OCI-LY3 (cell line): ENCODE results near the gene SLC41A3.

Experiments
- EZH2phosphoT487 ChIP-seq: fragments of 200-600 bp; shearing (Covaris generic); IDR thresholded peaks from 2 replicates; pipeline ENCODE4 v1.6.1; 2018; ENCODE audit warnings: antibody characterized with exemption, mixed run types, low read depth
- TF ChIP-seq, protein P1 (sequence below): fragments of 200-600, 300-600 bp; sonication (generic); IDR thresholded peaks from 2 replicates; pipeline ENCODE4 v1.5.1; 2014; ENCODE audit warnings: antibody characterized with exemption, low read length, low read depth

DNA sequence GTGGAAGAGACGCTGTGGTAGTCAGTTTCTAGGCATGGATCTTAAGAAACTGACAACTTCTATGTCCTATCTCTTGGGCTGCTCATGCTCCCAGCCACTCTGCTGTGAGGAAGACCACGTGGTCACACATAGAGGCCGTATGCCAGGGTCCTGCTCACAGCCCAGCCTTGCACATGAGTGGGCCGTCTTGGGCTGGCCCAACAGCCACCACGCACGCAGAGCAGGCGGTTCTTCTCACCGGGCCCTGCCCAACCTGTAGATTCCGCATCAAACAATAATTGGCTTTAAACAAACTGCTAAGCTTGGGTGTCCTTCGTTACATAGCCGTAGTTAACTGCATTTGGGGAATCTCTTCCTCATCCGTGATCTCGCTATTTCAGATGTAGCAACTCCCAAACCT lies 26.0 kb downstream of the SLC41A3 start:
- TF ChIP-seq, protein P1, sequence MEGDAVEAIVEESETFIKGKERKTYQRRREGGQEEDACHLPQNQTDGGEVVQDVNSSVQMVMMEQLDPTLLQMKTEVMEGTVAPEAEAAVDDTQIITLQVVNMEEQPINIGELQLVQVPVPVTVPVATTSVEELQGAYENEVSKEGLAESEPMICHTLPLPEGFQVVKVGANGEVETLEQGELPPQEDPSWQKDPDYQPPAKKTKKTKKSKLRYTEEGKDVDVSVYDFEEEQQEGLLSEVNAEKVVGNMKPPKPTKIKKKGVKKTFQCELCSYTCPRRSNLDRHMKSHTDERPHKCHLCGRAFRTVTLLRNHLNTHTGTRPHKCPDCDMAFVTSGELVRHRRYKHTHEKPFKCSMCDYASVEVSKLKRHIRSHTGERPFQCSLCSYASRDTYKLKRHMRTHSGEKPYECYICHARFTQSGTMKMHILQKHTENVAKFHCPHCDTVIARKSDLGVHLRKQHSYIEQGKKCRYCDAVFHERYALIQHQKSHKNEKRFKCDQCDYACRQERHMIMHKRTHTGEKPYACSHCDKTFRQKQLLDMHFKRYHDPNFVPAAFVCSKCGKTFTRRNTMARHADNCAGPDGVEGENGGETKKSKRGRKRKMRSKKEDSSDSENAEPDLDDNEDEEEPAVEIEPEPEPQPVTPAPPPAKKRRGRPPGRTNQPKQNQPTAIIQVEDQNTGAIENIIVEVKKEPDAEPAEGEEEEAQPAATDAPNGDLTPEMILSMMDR: no peak
- no peak for TF ChIP-seq EZH2phosphoT487
